ENCODE measurements around the gene OR5V1. TPM values are rescaled to one million over a fixed set of nuclear protein-coding genes. Genes with fewer than 3 reads are reported as not detected.
"Not testable (repeated sequence)": the region's sequence is repeated elsewhere in the genome, so short reads cannot be mapped to it uniquely, and the experiment has no call there.

OR5V1 gene
- total RNA-seq, 2 experiments from 2014 or later = not detected

DNA sequence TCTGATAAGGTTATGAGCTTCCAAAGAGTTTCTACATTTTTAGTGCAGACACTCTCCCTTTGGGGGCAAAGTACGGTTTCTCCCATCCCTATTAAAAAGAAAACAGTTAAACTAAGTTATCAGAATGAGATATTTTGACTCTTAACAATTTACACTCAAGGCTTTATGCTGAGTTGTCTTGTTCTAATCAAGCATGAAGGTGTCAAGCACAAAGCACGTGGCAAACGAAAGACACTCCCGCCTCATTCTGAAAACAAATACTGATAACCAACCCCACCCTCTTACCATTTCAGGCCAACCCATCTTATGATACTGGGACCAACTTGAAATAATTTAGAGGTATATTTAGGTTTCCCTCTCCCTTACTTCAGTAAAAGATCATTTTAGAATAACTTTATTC lies 42.9 kb downstream of the OR5V1 start:
- no peak for DNase-seq
- ChIA-PET CTCF (no interaction called here), POLR2A (no interaction called here)
- H3K36me3 Mint-ChIP-seq (ENCODE audit: low read depth) = no peaks in the 10 kb centered on the region
- H3K9me3 Mint-ChIP-seq = no peaks in the 10 kb centered on the region
- peaks cover 17% of the 10 kb centered on the region for H3K27me3 Mint-ChIP-seq
- no peak overlapping the region for H3K27ac Mint-ChIP-seq
- no peaks in the 10 kb centered on the region for H3K4me1 Mint-ChIP-seq
- H3K4me3 Mint-ChIP-seq = no peak overlapping the region

DNA sequence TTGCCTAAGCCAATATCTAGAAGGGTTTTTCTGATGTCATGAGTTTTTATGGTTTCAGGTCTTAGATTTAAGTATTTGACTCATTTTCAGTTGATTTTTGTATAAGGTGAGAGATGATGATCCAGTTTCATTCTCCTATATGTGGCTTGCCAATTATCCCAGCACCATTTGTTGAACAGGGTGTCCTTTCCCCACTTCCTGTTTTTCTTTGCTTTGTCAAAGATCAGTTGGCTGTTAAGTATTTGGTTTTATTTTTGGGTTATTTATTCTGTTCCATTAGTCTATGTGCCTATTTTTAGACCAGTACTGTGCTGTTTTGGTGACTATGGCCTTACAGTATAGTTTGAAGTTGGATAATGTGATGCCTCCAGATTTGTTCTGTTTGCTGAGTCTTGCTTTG lies 45.3 kb downstream of the OR5V1 start:
- H3K36me3 Mint-ChIP-seq (ENCODE audit: low read depth); H3K4me1 Mint-ChIP-seq; H3K4me3 Mint-ChIP-seq; CTCF ChIA-PET; H3K27ac Mint-ChIP-seq; DNase-seq; H3K9me3 Mint-ChIP-seq; POLR2A ChIA-PET: not testable (repeated sequence)
- peaks cover 11% of the 10 kb centered on the region for H3K27me3 Mint-ChIP-seq

DNA sequence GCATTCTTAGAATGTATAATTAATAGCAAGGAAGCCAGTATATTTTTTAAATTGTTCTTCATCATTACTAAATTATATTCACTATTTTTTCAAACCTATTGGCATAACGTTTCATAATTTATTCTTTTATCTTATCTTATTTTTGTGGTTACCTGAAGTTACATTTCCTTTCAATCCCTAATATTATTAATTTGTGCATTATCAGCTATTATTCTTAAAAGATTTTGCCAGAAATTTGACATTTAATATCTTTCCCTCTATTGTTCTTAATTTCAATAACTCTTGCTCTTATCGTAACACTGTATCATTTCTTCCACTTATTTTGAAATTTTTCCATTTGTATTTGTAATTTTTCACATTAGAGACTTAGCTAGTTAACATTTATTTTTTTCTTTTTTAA lies 48.7 kb downstream of the OR5V1 start:
- no peak overlapping the region for H3K27ac Mint-ChIP-seq
- no peaks in the 10 kb centered on the region for H3K9me3 Mint-ChIP-seq
- no peaks in the 10 kb centered on the region for H3K4me1 Mint-ChIP-seq
- no peak overlapping the region for H3K4me3 Mint-ChIP-seq
- ChIA-PET CTCF (no interaction called here), POLR2A (no interaction called here)
- H3K36me3 Mint-ChIP-seq (ENCODE audit: low read depth) = no peaks in the 10 kb centered on the region
- H3K27me3 Mint-ChIP-seq = peaks cover 8% of the 10 kb centered on the region
- no peak for DNase-seq

Other genes with a start within 250 kb of the OR5V1 start
- not detected for gene OR2J2, start 198.0 kb downstream of the OR5V1 start, total RNA-seq
- not detected for gene OR14J1, start 67.2 kb downstream of the OR5V1 start, total RNA-seq
- not detected for gene OR12D3, start 6.4 kb upstream of the OR5V1 start, total RNA-seq
- gene OR12D2, start 26.8 kb upstream of the OR5V1 start, total RNA-seq = not detected
- gene OR12D1, start 46.1 kb upstream of the OR5V1 start, total RNA-seq = not detected
- gene OR10C1, start 70.4 kb upstream of the OR5V1 start, total RNA-seq = not detected
- gene OR11A1, start 88.2 kb upstream of the OR5V1 start, total RNA-seq = not detected
- gene OR2H1, start 88.3 kb upstream of the OR5V1 start, total RNA-seq = not detected
- gene MAS1L, start 119.1 kb upstream of the OR5V1 start, total RNA-seq = not detected
- gene UBD, start 190.9 kb upstream of the OR5V1 start, total RNA-seq = under 1 TPM; 0.37 to 0.42 TPM
- not detected for gene OR2H2, start 216.3 kb upstream of the OR5V1 start, total RNA-seq